ENCODE measurements around the gene DHX8. TPM values are rescaled to one million over a fixed set of nuclear protein-coding genes. Genes with fewer than 3 reads are reported as not detected.

Gene DHX8
- total RNA-seq, 6 experiments from 2014 or later: 14.1 to 18.6 (median 17.5) TPM

- WGBS (ENCODE audit: insufficient coverage, low coverage, low lambda C conversion rate, missing lambda C conversion rate): 76% methylated on average over 6 of the region's 6 CpGs
- no peak for TF ChIP-seq POLR2A (IDR thresholded peaks at IDR 0.05)
- TF ChIP-seq, protein P1, sequence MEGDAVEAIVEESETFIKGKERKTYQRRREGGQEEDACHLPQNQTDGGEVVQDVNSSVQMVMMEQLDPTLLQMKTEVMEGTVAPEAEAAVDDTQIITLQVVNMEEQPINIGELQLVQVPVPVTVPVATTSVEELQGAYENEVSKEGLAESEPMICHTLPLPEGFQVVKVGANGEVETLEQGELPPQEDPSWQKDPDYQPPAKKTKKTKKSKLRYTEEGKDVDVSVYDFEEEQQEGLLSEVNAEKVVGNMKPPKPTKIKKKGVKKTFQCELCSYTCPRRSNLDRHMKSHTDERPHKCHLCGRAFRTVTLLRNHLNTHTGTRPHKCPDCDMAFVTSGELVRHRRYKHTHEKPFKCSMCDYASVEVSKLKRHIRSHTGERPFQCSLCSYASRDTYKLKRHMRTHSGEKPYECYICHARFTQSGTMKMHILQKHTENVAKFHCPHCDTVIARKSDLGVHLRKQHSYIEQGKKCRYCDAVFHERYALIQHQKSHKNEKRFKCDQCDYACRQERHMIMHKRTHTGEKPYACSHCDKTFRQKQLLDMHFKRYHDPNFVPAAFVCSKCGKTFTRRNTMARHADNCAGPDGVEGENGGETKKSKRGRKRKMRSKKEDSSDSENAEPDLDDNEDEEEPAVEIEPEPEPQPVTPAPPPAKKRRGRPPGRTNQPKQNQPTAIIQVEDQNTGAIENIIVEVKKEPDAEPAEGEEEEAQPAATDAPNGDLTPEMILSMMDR (IDR thresholded peaks at IDR 0.05): no peak
- no peak for DNase-seq
Measured at GRCh38 chr17:43517161-43517560, 33.4 kb downstream of the DHX8 start.

DNA sequence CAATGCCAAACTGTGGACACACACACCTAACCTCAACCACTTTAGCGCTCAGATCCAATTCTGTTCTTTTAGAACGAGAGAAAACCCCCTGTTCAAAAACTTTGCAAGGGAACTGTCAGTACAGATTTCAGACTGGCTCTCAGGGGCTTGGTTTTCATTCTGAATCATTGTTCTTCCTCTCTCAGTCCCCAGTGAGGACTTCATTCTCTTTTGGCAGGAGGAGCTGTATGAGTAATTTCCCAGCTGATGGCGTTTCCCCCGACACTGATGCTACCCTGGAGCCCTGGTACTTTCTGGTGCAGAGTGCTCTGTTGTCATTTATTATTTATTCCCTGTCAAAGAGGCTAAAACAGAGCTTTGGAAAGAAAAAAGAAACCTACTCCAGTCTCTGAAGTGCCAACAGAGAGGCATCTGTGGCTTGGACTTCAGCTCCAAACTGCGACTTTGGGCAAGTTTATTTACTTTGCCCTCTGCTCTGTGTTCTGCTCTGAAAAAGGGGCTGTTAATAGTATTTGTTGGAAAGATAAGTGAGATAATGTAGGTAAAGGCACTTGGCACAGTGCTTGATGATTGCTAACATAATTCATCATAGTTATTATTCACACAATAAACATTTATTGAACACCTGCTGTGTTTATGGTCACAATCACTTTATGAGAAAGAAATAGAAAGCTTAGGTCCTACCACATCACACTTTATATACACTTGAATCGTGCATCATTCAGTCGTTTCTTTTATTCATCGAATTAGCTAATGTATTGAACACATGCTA, 34.0 kb downstream of the DHX8 start:
- 77% methylated on average over 8 of the region's 8 CpGs for WGBS (ENCODE audit: insufficient coverage, low coverage, low lambda C conversion rate, missing lambda C conversion rate)
- H3K27ac ChIP-seq: no peak overlapping the region
- H3K36me3 ChIP-seq: peaks cover 5 to 95% (median 39%) of the 10 kb centered on the region in 4 donors
- DNase-seq (no peak), ATAC-seq (no peak)
- H3K9me3 ChIP-seq: no peaks in the 10 kb centered on the region
- H3K4me3 ChIP-seq: no peak overlapping the region
- TF ChIP-seq, protein P1 (IDR thresholded peaks at IDR 0.05): no peak
- TF ChIP-seq POLR2A (IDR thresholded peaks at IDR 0.05): no peak
- no peaks in the 10 kb centered on the region for H3K4me1 ChIP-seq
- intact Hi-C loops (cut with DNase I): no loop called here
- no peaks in the 10 kb centered on the region for H3K27me3 ChIP-seq

More at GRCh38 chr17:43517161-43517560, 33.4 kb downstream of the DHX8 start:
- no peak overlapping the region for H3K4me3 ChIP-seq
- H3K4me1 ChIP-seq: no peaks in the 10 kb centered on the region
- no peak for ATAC-seq
- intact Hi-C loops (cut with DNase I): no loop called here
- no peaks in the 10 kb centered on the region for H3K9me3 ChIP-seq
- no peaks in the 10 kb centered on the region for H3K27me3 ChIP-seq
- peaks cover 5 to 95% (median 40%) of the 10 kb centered on the region in 4 donors for H3K36me3 ChIP-seq
- no peak overlapping the region for H3K27ac ChIP-seq

DNA sequence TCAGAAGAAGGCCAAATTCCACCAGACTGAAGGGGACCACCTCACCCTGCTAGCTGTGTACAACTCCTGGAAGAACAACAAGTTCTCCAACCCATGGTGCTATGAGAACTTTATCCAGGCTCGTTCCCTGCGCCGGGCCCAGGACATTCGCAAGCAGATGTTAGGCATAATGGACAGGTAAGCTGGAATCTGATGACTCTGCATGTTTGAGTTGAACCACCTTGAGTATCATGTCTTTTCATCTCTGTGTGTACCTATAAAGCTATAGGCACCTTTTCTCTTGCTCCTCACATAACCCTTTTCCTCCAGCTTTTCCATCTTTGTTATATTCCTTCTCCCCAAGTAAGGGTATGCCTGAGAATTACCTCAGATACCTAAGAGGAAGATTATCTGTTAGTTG, 37.6 kb downstream of the DHX8 start:
- Histone ChIP-seq H3K27me3 (no peaks in the 10 kb centered on the region), H3K27ac (no peak overlapping the region), H3K36me3 (peaks cover 5 to 90% (median 48%) of the 10 kb centered on the region in 4 donors), H3K4me3 (no peak overlapping the region), H3K4me1 (no peaks in the 10 kb centered on the region), H3K9me3 (no peaks in the 10 kb centered on the region)
- no peak for DNase-seq
- TF ChIP-seq, protein P1 (IDR thresholded peaks at IDR 0.05): no peak
- no peak for TF ChIP-seq POLR2A (IDR thresholded peaks at IDR 0.05)
- ATAC-seq: no peak
- no CpG with 5 or more reads among the region's 4 CpGs for WGBS (ENCODE audit: insufficient coverage, low coverage, low lambda C conversion rate, missing lambda C conversion rate)
- intact Hi-C loops (cut with DNase I): no loop called here

DNA sequence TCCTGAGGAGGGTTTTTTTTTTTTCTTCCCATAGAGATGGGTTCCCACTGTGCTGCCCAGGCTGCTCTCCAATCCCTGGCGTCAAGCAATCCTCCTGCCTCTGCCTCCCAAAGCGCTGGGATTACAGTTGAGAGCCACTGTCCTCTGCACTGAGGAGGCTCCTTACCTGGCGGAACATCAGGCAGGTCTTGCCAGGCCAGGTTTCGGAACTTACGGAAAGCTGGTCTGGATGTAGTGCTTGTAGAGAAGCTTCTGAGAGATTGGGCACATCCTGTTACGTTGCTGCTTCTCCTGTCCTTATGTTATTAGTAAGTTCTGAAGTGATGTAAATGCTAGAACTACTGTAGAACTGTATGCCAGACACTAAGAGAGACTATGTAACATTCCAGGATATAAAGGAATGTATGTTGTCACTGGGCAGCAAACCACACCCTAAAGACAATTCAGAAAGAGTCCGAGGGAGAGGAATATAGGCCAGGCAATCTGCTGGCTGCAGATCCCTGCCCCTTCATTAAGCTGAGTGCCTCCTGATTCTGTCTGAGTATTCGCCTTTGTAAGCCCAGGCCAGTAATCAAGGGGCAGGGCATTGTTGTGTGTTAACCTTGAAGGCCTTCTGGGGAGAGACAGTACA, 41.3 kb downstream of the DHX8 start:
- ATAC-seq (no peak), DNase-seq (no peak)
- no peaks in the 10 kb centered on the region for H3K27me3 ChIP-seq
- H3K4me1 ChIP-seq: peaks cover 0 to 4% (median 0%) of the 10 kb centered on the region in 4 donors
- TF ChIP-seq, protein P1 (IDR thresholded peaks at IDR 0.05): no peak
- TF ChIP-seq POLR2A (IDR thresholded peaks at IDR 0.05): no peak
- H3K9me3 ChIP-seq: no peaks in the 10 kb centered on the region
- no peak overlapping the region for H3K27ac ChIP-seq
- H3K4me3 ChIP-seq: no peak overlapping the region
- 78% methylated on average over 5 of the region's 8 CpGs for WGBS (ENCODE audit: insufficient coverage, low coverage, low lambda C conversion rate, missing lambda C conversion rate)
- H3K36me3 ChIP-seq: peaks cover 0 to 54% (median 34%) of the 10 kb centered on the region in 4 donors
- intact Hi-C loops (cut with DNase I): no loop called here
